GM06990 (cell line): Measurements from ENCODE around the gene EIF3D.

Experiments
- DNase-seq: peaks from one replicate; pipeline ENCODE4 v3.0.0-alpha.2; 2011; ENCODE audit not compliant: insufficient read length; ENCODE audit errors: extremely low read depth
- H3K27me3 ChIP-seq: replicated peaks from 2 replicates; pipeline ENCODE4 v1.6.0; 2011; ENCODE audit warnings: low read length; ENCODE audit not compliant: control insufficient read depth, insufficient read depth
- H3K36me3 ChIP-seq: 2 replicates; pipeline ENCODE4 v1.5.1; 2011; ENCODE audit warnings: low read length; ENCODE audit not compliant: control insufficient read depth, insufficient read depth
- H3K4me3 ChIP-seq: replicated peaks from 2 replicates; pipeline ENCODE4 v1.5.1; 2011; ENCODE audit warnings: low read depth, mild to moderate bottlenecking, control low read depth, low read length
- CTCF ChIP-seq: IDR thresholded peaks from 2 replicates; pipeline ENCODE4 v1.5.1; 2011; ENCODE audit warnings: low read length, control low read depth, mild to moderate bottlenecking, inconsistent platforms; ENCODE audit not compliant: insufficient read depth, poor library complexity, severe bottlenecking

EIF3D gene

GRCh38 chr22:36471341-36471821 lies 57.6 kb downstream of the EIF3D start:
- Histone ChIP-seq H3K4me3 (no peak overlapping the region), H3K27me3 (no peaks in the 10 kb centered on the region), H3K36me3 (peaks cover 27% of the 10 kb centered on the region)
- DNase-seq, result no peak
- no peak for TF ChIP-seq CTCF

- peaks cover 29% of the 10 kb centered on the region for H3K36me3 ChIP-seq
- H3K4me3 ChIP-seq, result no peak overlapping the region
- no peak for DNase-seq
- H3K27me3 ChIP-seq, result no peaks in the 10 kb centered on the region
- TF ChIP-seq CTCF, result no peak
Measured at GRCh38 chr22:36470994-36471331, 58.0 kb downstream of the EIF3D start.

GRCh38 chr22:36470162-36470993 lies 58.6 kb downstream of the EIF3D start:
- TF ChIP-seq CTCF, result peak; percentile 94
- no peak overlapping the region for H3K4me3 ChIP-seq
- no peaks in the 10 kb centered on the region for H3K27me3 ChIP-seq
- DNase-seq, result peak; percentile 52
- peaks cover 27% of the 10 kb centered on the region for H3K36me3 ChIP-seq

- no peak for TF ChIP-seq CTCF
- H3K27me3 ChIP-seq, result no peaks in the 10 kb centered on the region
- DNase-seq, result no peak
- H3K4me3 ChIP-seq, result no peak overlapping the region
- H3K36me3 ChIP-seq, result peaks cover 23% of the 10 kb centered on the region
Measured at GRCh38 chr22:36469094-36469710, 59.8 kb downstream of the EIF3D start.

- Histone ChIP-seq H3K27me3 (no peaks in the 10 kb centered on the region), H3K36me3 (peaks cover 19% of the 10 kb centered on the region), H3K4me3 (no peak overlapping the region)
- no peak for DNase-seq
- no peak for TF ChIP-seq CTCF
Measured at GRCh38 chr22:36467946-36468345, 61.0 kb downstream of the EIF3D start.
